ENCODE results near the gene PRCC.

DNA sequence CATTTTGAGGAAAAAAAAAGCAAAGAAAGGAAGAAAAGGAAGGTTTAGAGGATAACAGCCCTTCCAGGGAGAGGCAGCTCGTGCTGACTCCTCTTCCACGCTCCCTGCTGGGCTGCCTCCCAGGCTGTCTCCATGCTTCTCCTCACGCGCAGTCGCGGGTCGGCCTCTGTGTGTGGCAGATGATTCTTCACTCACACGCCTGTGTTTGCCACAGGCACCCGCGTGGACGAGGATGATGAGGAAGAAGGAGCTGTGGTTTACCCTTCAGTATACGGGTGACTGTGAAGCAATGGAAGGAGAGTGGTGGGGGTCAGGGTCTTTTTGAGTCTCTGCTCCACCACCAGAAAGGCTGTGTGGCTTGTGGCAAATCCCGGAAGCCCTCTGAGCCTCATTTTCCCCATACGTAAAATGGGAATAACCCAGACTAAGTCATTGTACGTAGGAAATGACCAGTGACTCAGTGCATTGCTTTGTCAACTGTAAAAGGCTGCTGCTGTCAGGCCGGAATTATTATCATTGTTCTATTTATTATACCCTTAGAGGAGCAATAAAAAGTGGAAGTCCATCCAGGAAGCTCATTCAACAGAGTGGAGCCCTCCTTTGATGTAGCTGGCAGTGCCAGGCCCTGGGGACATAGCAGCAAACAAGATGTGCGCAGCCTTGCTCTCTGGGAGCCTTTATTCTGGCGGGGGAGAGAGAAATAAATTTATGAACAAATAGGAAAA lies 61.2 kb downstream of the PRCC start:
- TF ChIP-seq ZBTB43 (CRISPR knock-in tag; conservative IDR thresholded peaks at IDR 0.05), result no peak
- no peak for TF ChIP-seq ZNF207 (IDR thresholded peaks at IDR 0.05; ENCODE audit: borderline replicate concordance)
- TF ChIP-seq POLR2A (IDR thresholded peaks at IDR 0.05; ENCODE audit: insufficient read depth in 1 of 2, low read depth in 2 of 2, low read length in 2 of 2), result no peak
- TF ChIP-seq PRDM10 (CRISPR knock-in tag; IDR thresholded peaks at IDR 0.05; ENCODE audit: low read depth), result no peak
